ENCODE results near the gene NCAPG2. TPM values are rescaled to one million over a fixed set of nuclear protein-coding genes. Genes with fewer than 3 reads are reported as not detected.

The NCAPG2 gene
- total and polyA plus RNA-seq, 9 donors, result 3.2 to 9.3 (median 5.1) TPM

- H3K27ac ChIP-seq, result no peak overlapping the region
- WGBS, 3 donors, result 96 to 99% (median 98%) methylated on average over 5 of the region's 5 CpGs
- H3K36me3 ChIP-seq, result no peaks in the 10 kb centered on the region
- no peaks in the 10 kb centered on the region for H3K4me1 ChIP-seq (ENCODE audit: insufficient read depth)
- TF ChIP-seq EP300 (IDR thresholded peaks at IDR 0.05) (no peak), POLR2A (IDR thresholded peaks at IDR 0.05) (no peak), CTCF (IDR thresholded peaks at IDR 0.05) (no peak)
- no peak for DNase-seq
- no peaks in the 10 kb centered on the region for H3K9me3 ChIP-seq
- H3K27me3 ChIP-seq, result no peaks in the 10 kb centered on the region
- no peak overlapping the region for H3K4me3 ChIP-seq
- intact Hi-C loops (cut with DNase I), result no loop called here
These were observed 23.1 kb upstream of the NCAPG2 start for GRCh38 chr7:158727690-158728089.

- intact Hi-C loops (cut with DNase I), result no loop called here
- no peak for DNase-seq
- Histone ChIP-seq H3K9me3 (no peaks in the 10 kb centered on the region), H3K27me3 (no peaks in the 10 kb centered on the region), H3K4me1 (ENCODE audit: insufficient read depth) (no peaks in the 10 kb centered on the region), H3K36me3 (no peaks in the 10 kb centered on the region), H3K27ac (no peak overlapping the region), H3K4me3 (no peak overlapping the region)
- no peak for TF ChIP-seq EP300 (IDR thresholded peaks at IDR 0.05)
- TF ChIP-seq CTCF (IDR thresholded peaks at IDR 0.05), result no peak
- no peak for TF ChIP-seq POLR2A (IDR thresholded peaks at IDR 0.05)
- WGBS, 3 donors, result 77 to 93% (median 90%) methylated on average over 4 of the region's 4 CpGs
These were observed 21.7 kb upstream of the NCAPG2 start for GRCh38 chr7:158726277-158726807.

- Histone ChIP-seq H3K4me1 (ENCODE audit: insufficient read depth) (no peaks in the 10 kb centered on the region), H3K36me3 (no peaks in the 10 kb centered on the region), H3K4me3 (no peak overlapping the region), H3K27ac (no peak overlapping the region), H3K27me3 (no peaks in the 10 kb centered on the region), H3K9me3 (no peaks in the 10 kb centered on the region)
- TF ChIP-seq EP300 (IDR thresholded peaks at IDR 0.05), result no peak
- TF ChIP-seq POLR2A (IDR thresholded peaks at IDR 0.05), result no peak
- no peak for TF ChIP-seq CTCF (IDR thresholded peaks at IDR 0.05)
- DNase-seq, result no peak
- WGBS, 3 donors, result 72 to 78% (median 78%) methylated on average over 4 of the region's 4 CpGs
- intact Hi-C loops (cut with DNase I), result no loop called here
These were observed 20.8 kb upstream of the NCAPG2 start for GRCh38 chr7:158725506-158725800.

GRCh38 chr7:158724658-158725505, 20.3 kb upstream of the NCAPG2 start:
- no peaks in the 10 kb centered on the region for H3K36me3 ChIP-seq
- H3K27ac ChIP-seq, result no peak overlapping the region
- intact Hi-C loops (cut with DNase I), result no loop called here
- H3K27me3 ChIP-seq, result no peaks in the 10 kb centered on the region
- WGBS, 3 donors, result 89 to 90% (median 90%) methylated on average over 21 of the region's 21 CpGs
- H3K4me3 ChIP-seq, result no peak overlapping the region
- H3K4me1 ChIP-seq (ENCODE audit: insufficient read depth), result no peaks in the 10 kb centered on the region
- H3K9me3 ChIP-seq, result no peaks in the 10 kb centered on the region
- DNase-seq, result no peak
- TF ChIP-seq CTCF (IDR thresholded peaks at IDR 0.05), result no peak
- no peak for TF ChIP-seq POLR2A (IDR thresholded peaks at IDR 0.05)
